ENCODE measurements around the gene PREX1. TPM values are rescaled to one million over a fixed set of nuclear protein-coding genes. Genes with fewer than 3 reads are reported as not detected.

Gene PREX1
- total RNA-seq, 1 donor from 2014 or later, result 20.4 TPM

DNA sequence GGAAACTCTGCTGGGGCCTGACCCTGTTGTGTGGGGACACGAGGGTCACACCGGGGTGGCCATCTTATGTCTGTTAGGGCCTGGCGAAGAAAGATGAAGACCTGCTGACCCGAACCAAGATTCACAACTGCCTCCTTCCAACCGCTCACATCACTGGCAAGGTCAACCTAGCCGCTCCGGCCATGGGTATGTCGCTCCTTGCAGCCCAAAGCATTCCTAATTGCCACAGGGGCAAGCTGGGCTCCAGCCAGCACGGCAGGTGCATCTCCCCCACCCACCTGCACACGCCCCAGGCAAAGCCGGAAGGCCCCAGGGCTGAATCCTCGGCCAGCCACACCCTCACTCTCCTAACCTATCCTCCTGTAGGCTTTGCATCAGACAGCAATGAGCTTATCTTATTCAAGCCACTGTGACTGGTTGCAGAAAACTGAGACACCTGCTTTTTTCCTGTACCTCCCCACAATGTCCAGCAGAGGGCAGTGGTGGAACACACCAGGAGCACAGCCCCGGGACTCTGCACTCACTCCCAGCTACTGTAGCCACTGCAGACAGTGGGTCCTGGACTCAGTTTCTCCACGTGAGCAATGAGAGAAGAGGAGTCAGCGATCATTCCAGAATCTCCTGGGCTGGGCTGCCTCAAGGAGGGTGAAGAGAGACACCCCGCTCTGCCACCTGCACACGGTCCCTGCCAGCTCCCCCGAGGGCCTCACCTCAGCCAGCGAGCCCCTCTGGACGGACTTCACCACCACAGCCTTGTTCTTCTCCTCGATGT, 170.2 kb downstream of the PREX1 start:
- peaks cover 0 to 8% (median 3%) of the 10 kb centered on the region in 3 donors for H3K4me1 ChIP-seq (ENCODE audit: control insufficient read depth in 3 of 3, insufficient read depth in 3 of 3, low read length in 3 of 3)
- H3K4me3 ChIP-seq (ENCODE audit: low read length in 3 of 3), result no peak overlapping the region
- H3K27ac ChIP-seq (ENCODE audit: low read depth, low read length), result no peak overlapping the region
- peaks cover 0 to 3% (median 0%) of the 10 kb centered on the region in 3 donors for H3K27me3 ChIP-seq (ENCODE audit: control insufficient read depth in 3 of 3, insufficient read depth in 3 of 3, low read length in 3 of 3)
- no peaks in the 10 kb centered on the region for H3K9me3 ChIP-seq (ENCODE audit: control insufficient read depth in 3 of 3, low read length in 3 of 3)
- H3K9ac ChIP-seq (ENCODE audit: low read depth in 1 of 3, low read length in 3 of 3), result no peak overlapping the region
- peaks cover 2 to 30% (median 16%) of the 10 kb centered on the region in 3 donors for H3K36me3 ChIP-seq (ENCODE audit: control insufficient read depth in 3 of 3, insufficient read depth in 3 of 3, low read length in 3 of 3)

GRCh38 chr20:48656661-48657211, 171.1 kb downstream of the PREX1 start:
- peaks cover 0 to 8% (median 3%) of the 10 kb centered on the region in 3 donors for H3K4me1 ChIP-seq (ENCODE audit: control insufficient read depth in 3 of 3, insufficient read depth in 3 of 3, low read length in 3 of 3)
- H3K27ac ChIP-seq (ENCODE audit: low read depth, low read length), result no peak overlapping the region
- H3K4me3 ChIP-seq (ENCODE audit: low read length in 3 of 3), result no peak overlapping the region
- no peaks in the 10 kb centered on the region for H3K9me3 ChIP-seq (ENCODE audit: control insufficient read depth in 3 of 3, low read length in 3 of 3)
- H3K36me3 ChIP-seq (ENCODE audit: control insufficient read depth in 3 of 3, insufficient read depth in 3 of 3, low read length in 3 of 3), result peaks cover 3 to 35% (median 22%) of the 10 kb centered on the region in 3 donors
- H3K9ac ChIP-seq (ENCODE audit: low read depth in 1 of 3, low read length in 3 of 3), result no peak overlapping the region
- H3K27me3 ChIP-seq (ENCODE audit: control insufficient read depth in 3 of 3, insufficient read depth in 3 of 3, low read length in 3 of 3), result peaks cover 0 to 3% (median 0%) of the 10 kb centered on the region in 3 donors

DNA sequence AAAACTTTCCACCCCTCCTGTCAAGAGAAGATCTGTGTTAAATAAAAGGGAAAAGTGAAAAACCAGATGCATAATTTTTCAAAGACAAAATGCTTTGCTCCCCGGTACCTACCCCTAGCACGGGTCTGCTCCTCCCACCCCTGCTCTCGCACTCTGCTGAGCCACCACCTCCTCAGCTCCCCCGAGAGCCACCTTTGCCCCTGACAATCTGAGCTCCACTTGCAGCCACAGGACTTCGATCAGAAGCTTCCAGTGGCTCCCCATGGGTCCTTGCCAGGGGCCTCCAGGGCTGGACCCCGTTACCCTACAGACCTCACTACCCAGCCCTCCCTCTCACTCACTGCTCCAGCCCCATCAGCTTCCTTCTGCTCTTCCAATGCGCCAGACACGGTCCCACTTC, 171.7 kb downstream of the PREX1 start:
- Histone ChIP-seq H3K27me3 (ENCODE audit: control insufficient read depth in 3 of 3, insufficient read depth in 3 of 3, low read length in 3 of 3) (peaks cover 0 to 3% (median 0%) of the 10 kb centered on the region in 3 donors), H3K27ac (ENCODE audit: low read depth, low read length) (no peak overlapping the region), H3K9ac (ENCODE audit: low read depth in 1 of 3, low read length in 3 of 3) (no peak overlapping the region), H3K9me3 (ENCODE audit: control insufficient read depth in 3 of 3, low read length in 3 of 3) (no peaks in the 10 kb centered on the region), H3K4me3 (ENCODE audit: low read length in 3 of 3) (no peak overlapping the region), H3K36me3 (ENCODE audit: control insufficient read depth in 3 of 3, insufficient read depth in 3 of 3, low read length in 3 of 3) (peaks cover 3 to 40% (median 28%) of the 10 kb centered on the region in 3 donors), H3K4me1 (ENCODE audit: control insufficient read depth in 3 of 3, insufficient read depth in 3 of 3, low read length in 3 of 3) (peaks cover 0 to 8% (median 3%) of the 10 kb centered on the region in 3 donors)

- no peak overlapping the region for H3K4me3 ChIP-seq (ENCODE audit: low read length in 3 of 3)
- peaks cover 0 to 3% (median 0%) of the 10 kb centered on the region in 3 donors for H3K27me3 ChIP-seq (ENCODE audit: control insufficient read depth in 3 of 3, insufficient read depth in 3 of 3, low read length in 3 of 3)
- H3K4me1 ChIP-seq (ENCODE audit: control insufficient read depth in 3 of 3, insufficient read depth in 3 of 3, low read length in 3 of 3), result peaks cover 0 to 8% (median 3%) of the 10 kb centered on the region in 3 donors
- peaks cover 10 to 56% (median 40%) of the 10 kb centered on the region in 3 donors for H3K36me3 ChIP-seq (ENCODE audit: control insufficient read depth in 3 of 3, insufficient read depth in 3 of 3, low read length in 3 of 3)
- no peak overlapping the region for H3K9ac ChIP-seq (ENCODE audit: low read depth in 1 of 3, low read length in 3 of 3)
- no peak overlapping the region for H3K27ac ChIP-seq (ENCODE audit: low read depth, low read length)
- no peaks in the 10 kb centered on the region for H3K9me3 ChIP-seq (ENCODE audit: control insufficient read depth in 3 of 3, low read length in 3 of 3)
Observed at GRCh38 chr20:48653706-48654051, 174.1 kb downstream of the PREX1 start.

- H3K4me3 ChIP-seq (ENCODE audit: low read length in 3 of 3), result no peak overlapping the region
- H3K9ac ChIP-seq (ENCODE audit: low read depth in 1 of 3, low read length in 3 of 3), result no peak overlapping the region
- peaks cover 10 to 57% (median 43%) of the 10 kb centered on the region in 3 donors for H3K36me3 ChIP-seq (ENCODE audit: control insufficient read depth in 3 of 3, insufficient read depth in 3 of 3, low read length in 3 of 3)
- peaks cover 0 to 3% (median 0%) of the 10 kb centered on the region in 3 donors for H3K27me3 ChIP-seq (ENCODE audit: control insufficient read depth in 3 of 3, insufficient read depth in 3 of 3, low read length in 3 of 3)
- H3K27ac ChIP-seq (ENCODE audit: low read depth, low read length), result no peak overlapping the region
- peaks cover 0 to 9% (median 3%) of the 10 kb centered on the region in 3 donors for H3K4me1 ChIP-seq (ENCODE audit: control insufficient read depth in 3 of 3, insufficient read depth in 3 of 3, low read length in 3 of 3)
- no peaks in the 10 kb centered on the region for H3K9me3 ChIP-seq (ENCODE audit: control insufficient read depth in 3 of 3, low read length in 3 of 3)
Observed at GRCh38 chr20:48652961-48653705, 174.7 kb downstream of the PREX1 start.

GRCh38 chr20:48651960-48652359, 175.8 kb downstream of the PREX1 start:
- Histone ChIP-seq H3K9me3 (ENCODE audit: control insufficient read depth in 3 of 3, low read length in 3 of 3) (no peaks in the 10 kb centered on the region), H3K27me3 (ENCODE audit: control insufficient read depth in 3 of 3, insufficient read depth in 3 of 3, low read length in 3 of 3) (no peaks in the 10 kb centered on the region), H3K27ac (ENCODE audit: low read depth, low read length) (no peak overlapping the region), H3K9ac (ENCODE audit: low read depth in 1 of 3, low read length in 3 of 3) (no peak overlapping the region), H3K4me3 (ENCODE audit: low read length in 3 of 3) (no peak overlapping the region), H3K36me3 (ENCODE audit: control insufficient read depth in 3 of 3, insufficient read depth in 3 of 3, low read length in 3 of 3) (peaks cover 10 to 55% (median 43%) of the 10 kb centered on the region in 3 donors), H3K4me1 (ENCODE audit: control insufficient read depth in 3 of 3, insufficient read depth in 3 of 3, low read length in 3 of 3) (peaks cover 0 to 5% (median 4%) of the 10 kb centered on the region in 3 donors)

DNA sequence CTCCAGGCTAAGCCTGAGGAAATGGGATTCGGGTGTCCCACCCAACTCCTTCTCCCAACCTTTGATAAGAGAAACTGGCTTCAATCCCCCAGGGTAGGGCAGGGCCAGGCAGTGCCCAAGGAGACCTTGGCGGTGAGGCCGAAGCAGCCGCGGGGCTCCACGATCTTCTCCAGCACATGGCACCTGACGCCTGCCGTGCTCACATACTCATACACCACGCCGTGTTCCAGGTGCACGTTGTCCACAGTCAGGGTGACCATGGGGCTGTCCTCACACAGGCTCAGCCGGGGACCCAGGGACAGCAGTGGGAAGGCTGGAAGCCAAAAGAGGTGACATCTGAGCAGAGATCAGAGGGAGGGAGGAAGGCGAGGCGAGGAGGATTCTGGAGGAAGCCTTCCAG, 176.5 kb downstream of the PREX1 start:
- H3K27ac ChIP-seq (ENCODE audit: low read depth, low read length), result no peak overlapping the region
- no peaks in the 10 kb centered on the region for H3K9me3 ChIP-seq (ENCODE audit: control insufficient read depth in 3 of 3, low read length in 3 of 3)
- peaks cover 0 to 5% (median 4%) of the 10 kb centered on the region in 3 donors for H3K4me1 ChIP-seq (ENCODE audit: control insufficient read depth in 3 of 3, insufficient read depth in 3 of 3, low read length in 3 of 3)
- no peak overlapping the region for H3K9ac ChIP-seq (ENCODE audit: low read depth in 1 of 3, low read length in 3 of 3)
- peaks cover 10 to 50% (median 43%) of the 10 kb centered on the region in 3 donors for H3K36me3 ChIP-seq (ENCODE audit: control insufficient read depth in 3 of 3, insufficient read depth in 3 of 3, low read length in 3 of 3)
- H3K4me3 ChIP-seq (ENCODE audit: low read length in 3 of 3), result no peak overlapping the region
- no peaks in the 10 kb centered on the region for H3K27me3 ChIP-seq (ENCODE audit: control insufficient read depth in 3 of 3, insufficient read depth in 3 of 3, low read length in 3 of 3)

- H3K9ac ChIP-seq (ENCODE audit: low read depth in 1 of 3, low read length in 3 of 3), result no peak overlapping the region
- H3K9me3 ChIP-seq (ENCODE audit: control insufficient read depth in 3 of 3, low read length in 3 of 3), result no peaks in the 10 kb centered on the region
- H3K36me3 ChIP-seq (ENCODE audit: control insufficient read depth in 3 of 3, insufficient read depth in 3 of 3, low read length in 3 of 3), result peaks cover 17 to 56% (median 51%) of the 10 kb centered on the region in 3 donors
- no peak overlapping the region for H3K27ac ChIP-seq (ENCODE audit: low read depth, low read length)
- no peak overlapping the region for H3K4me3 ChIP-seq (ENCODE audit: low read length in 3 of 3)
- no peaks in the 10 kb centered on the region for H3K27me3 ChIP-seq (ENCODE audit: control insufficient read depth in 3 of 3, insufficient read depth in 3 of 3, low read length in 3 of 3)
- H3K4me1 ChIP-seq (ENCODE audit: control insufficient read depth in 3 of 3, insufficient read depth in 3 of 3, low read length in 3 of 3), result peaks cover 0 to 5% (median 4%) of the 10 kb centered on the region in 3 donors
Observed at GRCh38 chr20:48649868-48650267, 177.9 kb downstream of the PREX1 start.

- H3K9me3 ChIP-seq (ENCODE audit: control insufficient read depth in 3 of 3, low read length in 3 of 3), result no peaks in the 10 kb centered on the region
- no peak overlapping the region for H3K4me3 ChIP-seq (ENCODE audit: low read length in 3 of 3)
- peaks cover 19 to 57% (median 49%) of the 10 kb centered on the region in 3 donors for H3K36me3 ChIP-seq (ENCODE audit: control insufficient read depth in 3 of 3, insufficient read depth in 3 of 3, low read length in 3 of 3)
- H3K4me1 ChIP-seq (ENCODE audit: control insufficient read depth in 3 of 3, insufficient read depth in 3 of 3, low read length in 3 of 3), result peaks cover 0 to 5% (median 4%) of the 10 kb centered on the region in 3 donors
- H3K27ac ChIP-seq (ENCODE audit: low read depth, low read length), result no peak overlapping the region
- no peaks in the 10 kb centered on the region for H3K27me3 ChIP-seq (ENCODE audit: control insufficient read depth in 3 of 3, insufficient read depth in 3 of 3, low read length in 3 of 3)
- H3K9ac ChIP-seq (ENCODE audit: low read depth in 1 of 3, low read length in 3 of 3), result no peak overlapping the region
Observed at GRCh38 chr20:48649104-48649626, 178.6 kb downstream of the PREX1 start.

Measured in skeletal muscle tissue (tissue), 4 donors.